Keratinocyte (primary cell): Measurements from ENCODE around the gene CWC27.

Experiments
- CTCF ChIP-seq, 3 experiments: IDR thresholded peaks in 1 of 3; conservative IDR thresholded peaks in 1 of 3; optimal IDR thresholded peaks in 1 of 3; 2 replicates in 2 of 3; 3 replicates in 1 of 3; pipeline versions ENCODE3 to v1.5.1; 2011; ENCODE audit warnings: low read length in 3 of 3, mild to moderate bottlenecking in 3 of 3, moderate library complexity in 2 of 3, control low read depth in 1 of 3, inconsistent platforms in 1 of 3; ENCODE audit not compliant: insufficient read depth in 2 of 3; ENCODE audit errors: extremely low read depth in 1 of 3
- EZH2 ChIP-seq: IDR thresholded peaks from one replicate; pipeline ENCODE4 v1.6.1; 2012; ENCODE audit warnings: inconsistent platforms, mild to moderate bottlenecking, low read length, moderate library complexity

GRCh38 chr5:65017636-65018035 is 248.9 kb downstream of the CWC27 start:
- TF ChIP-seq CTCF (optimal IDR thresholded peaks at IDR 0.05 in 1 of 3, IDR thresholded peaks at IDR 0.05 in 1 of 3, conservative IDR thresholded peaks at IDR 0.05 in 1 of 3; ENCODE audit: extremely low read depth in 1 of 3, insufficient read depth in 2 of 3, low read length in 3 of 3) (no peak), EZH2 (no peak)
